Mesodermal cell (in vitro differentiated cells): ENCODE data around the gene MIEN1.
"Not testable (repeated sequence)": the region's sequence is repeated elsewhere in the genome, so short reads cannot be mapped to it uniquely, and the experiment has no call there.

Source experiments
- H3K27ac ChIP-seq: 2 replicates; pipeline ENCODE4 v1.7.0; 2013; ENCODE audit warnings: mild to moderate bottlenecking, low read depth, low read length, moderate library complexity; ENCODE audit not compliant: severe bottlenecking
- H3K36me3 ChIP-seq: 2 replicates; pipeline ENCODE4 v1.7.1; 2013; ENCODE audit warnings: mild to moderate bottlenecking, low read length, moderate library complexity; ENCODE audit not compliant: control insufficient read depth, insufficient read depth
- H3K4me1 ChIP-seq: one replicate; pipeline ENCODE4 v1.7.1; 2013; ENCODE audit warnings: mild to moderate bottlenecking, low read length; ENCODE audit not compliant: insufficient read depth, control insufficient read depth, poor library complexity, severe bottlenecking
- H3K4me3 ChIP-seq: 2 replicates; pipeline ENCODE4 v1.7.0; 2013; ENCODE audit warnings: low read length, control low read depth, mild to moderate bottlenecking; ENCODE audit not compliant: insufficient read depth, poor library complexity, severe bottlenecking; ENCODE audit errors: extremely low read depth
- H3K9me3 ChIP-seq: 2 replicates; pipeline ENCODE4 v1.7.1; 2013; ENCODE audit warnings: mild to moderate bottlenecking, low read length, moderate library complexity; ENCODE audit not compliant: control insufficient read depth
- WGBS, 2 experiments: methylation state at CpG; one replicate each; pipeline ENCODE4 v1.1.5; 2013; ENCODE audit warnings: missing lambda C conversion rate in 2 of 2; ENCODE audit not compliant: insufficient coverage in 2 of 2; 5-methylcytosine and 5-hydroxymethylcytosine counted together

MIEN1 gene

GRCh38 chr17:39754958-39755553, 24.7 kb upstream of the MIEN1 start:
- H3K4me1 ChIP-seq, result peaks cover 19% of the 10 kb centered on the region
- no peak overlapping the region for H3K27ac ChIP-seq
- no peaks in the 10 kb centered on the region for H3K36me3 ChIP-seq
- H3K9me3 ChIP-seq, result no peaks in the 10 kb centered on the region
- WGBS, 2 experiments, result 23% methylated on average over 6 to 11 of the region's 21 CpGs
- H3K4me3 ChIP-seq, result peak overlapping the region; percentile 48

- Histone ChIP-seq H3K27ac (peak overlapping the region; percentile 69), H3K9me3 (no peaks in the 10 kb centered on the region), H3K36me3 (no peaks in the 10 kb centered on the region), H3K4me1 (peaks cover 19% of the 10 kb centered on the region), H3K4me3 (peak overlapping the region; percentile 48)
- WGBS, 2 experiments, result 0% methylated on average over 52 to 63 of the region's 91 CpGs
Observed at GRCh38 chr17:39754161-39754957, 24.0 kb upstream of the MIEN1 start.

GRCh38 chr17:39753514-39754160, 23.3 kb upstream of the MIEN1 start:
- Histone ChIP-seq H3K4me3 (peak overlapping the region; percentile 48), H3K27ac (peak overlapping the region; percentile 69), H3K36me3 (no peaks in the 10 kb centered on the region), H3K4me1 (peaks cover 19% of the 10 kb centered on the region), H3K9me3 (no peaks in the 10 kb centered on the region)
- 15 to 23% methylated on average over 37 to 42 of the region's 55 CpGs for WGBS, 2 experiments

GRCh38 chr17:39752241-39752881, 22.0 kb upstream of the MIEN1 start:
- peaks cover 13% of the 10 kb centered on the region for H3K4me1 ChIP-seq
- no peak overlapping the region for H3K4me3 ChIP-seq
- no peaks in the 10 kb centered on the region for H3K36me3 ChIP-seq
- H3K27ac ChIP-seq, result no peak overlapping the region
- 79 to 81% methylated on average over 7 to 11 of the region's 13 CpGs for WGBS, 2 experiments
- H3K9me3 ChIP-seq, result no peaks in the 10 kb centered on the region

GRCh38 chr17:39751637-39752036, 21.3 kb upstream of the MIEN1 start:
- Histone ChIP-seq H3K4me3 (no peak overlapping the region), H3K9me3 (no peaks in the 10 kb centered on the region), H3K27ac (no peak overlapping the region), H3K4me1 (peaks cover 13% of the 10 kb centered on the region), H3K36me3 (no peaks in the 10 kb centered on the region)
- WGBS, 2 experiments, result 85 to 91% methylated on average over 8 to 10 of the region's 10 CpGs

- WGBS, 2 experiments, result 83 to 87% methylated on average over 4 of the region's 5 CpGs
- no peak overlapping the region for H3K27ac ChIP-seq
- H3K4me3 ChIP-seq, result no peak overlapping the region
- H3K36me3 ChIP-seq, result no peaks in the 10 kb centered on the region
- H3K4me1 ChIP-seq, result peaks cover 13% of the 10 kb centered on the region
- no peaks in the 10 kb centered on the region for H3K9me3 ChIP-seq
Observed at GRCh38 chr17:39751016-39751543, 20.7 kb upstream of the MIEN1 start.

- peaks cover 6% of the 10 kb centered on the region for H3K4me1 ChIP-seq
- 83 to 90% methylated on average over 7 to 9 of the region's 9 CpGs for WGBS, 2 experiments
- H3K36me3 ChIP-seq, result no peaks in the 10 kb centered on the region
- H3K4me3 ChIP-seq, result no peak overlapping the region
- H3K27ac ChIP-seq, result no peak overlapping the region
- no peaks in the 10 kb centered on the region for H3K9me3 ChIP-seq
Observed at GRCh38 chr17:39750131-39751015, 20.0 kb upstream of the MIEN1 start.

GRCh38 chr17:39748444-39749034, 18.2 kb upstream of the MIEN1 start:
- not testable (repeated sequence) for H3K36me3 ChIP-seq, H3K4me3 ChIP-seq, H3K27ac ChIP-seq, H3K9me3 ChIP-seq, H3K4me1 ChIP-seq
- WGBS, 2 experiments, result 92 to 94% methylated on average over 2 to 5 of the region's 8 CpGs

- Histone ChIP-seq H3K36me3 (no peaks in the 10 kb centered on the region), H3K4me3 (no peak overlapping the region), H3K9me3 (no peaks in the 10 kb centered on the region), H3K4me1 (no peaks in the 10 kb centered on the region), H3K27ac (no peak overlapping the region)
- WGBS, 2 experiments, result 96 to 100% methylated on average over 3 to 4 of the region's 4 CpGs
Observed at GRCh38 chr17:39747745-39748144, 17.4 kb upstream of the MIEN1 start.
